DOHH2 (cell line): Measurements from ENCODE around the gene CLEC7A.

Source experiments
- H3F3A ChIP-seq: fragments of 200-600 bp; sonication (generic), shearing (Covaris generic); 2 replicates; pipeline ENCODE4 v1.6.0; 2016; ENCODE audit warnings: antibody characterized with exemption, mild to moderate bottlenecking; ENCODE audit not compliant: control insufficient read depth, insufficient read depth
- H3K27ac ChIP-seq: fragments of 200-600 bp; sonication (generic); 2 replicates; pipeline ENCODE4 v1.5.1; 2014; ENCODE audit warnings: low read depth, mild to moderate bottlenecking, low read length, moderate library complexity
- H3K27me3 ChIP-seq: fragments of 200-600 bp; sonication (generic); 2 replicates; pipeline ENCODE4 v1.6.1; 2014; ENCODE audit warnings: mild to moderate bottlenecking, low read length, mixed read lengths; ENCODE audit not compliant: control insufficient read depth
- H3K36me3 ChIP-seq: fragments of 200-600 bp; sonication (generic); 2 replicates; pipeline ENCODE4 v1.6.1; 2014; ENCODE audit warnings: mild to moderate bottlenecking, low read length, moderate library complexity, mixed read lengths; ENCODE audit not compliant: control insufficient read depth
- H3K4me1 ChIP-seq: fragments of 200-600 bp; sonication (generic); 2 replicates; pipeline ENCODE4 v1.6.1; 2014; ENCODE audit warnings: mild to moderate bottlenecking, low read length, mixed read lengths; ENCODE audit not compliant: control insufficient read depth
- H3K4me2 ChIP-seq: fragments of 200-600 bp; sonication (generic); 2 replicates; pipeline ENCODE4 v1.6.0; 2014; ENCODE audit warnings: mild to moderate bottlenecking, low read length, moderate library complexity
- H3K4me3 ChIP-seq: fragments of 200-600 bp; sonication (generic); 2 replicates; pipeline ENCODE4 v1.5.1; 2014; ENCODE audit warnings: mild to moderate bottlenecking, low read length, mixed read lengths
- H3K79me2 ChIP-seq: fragments of 200-600 bp; sonication (generic); 2 replicates; pipeline ENCODE4 v1.6.1; 2014; ENCODE audit warnings: mild to moderate bottlenecking, low read length, mixed read lengths; ENCODE audit not compliant: control insufficient read depth
- H3K9me2 ChIP-seq: fragments of 200-600 bp; sonication (generic); replicated peaks from 2 replicates; pipeline ENCODE4 v1.6.1; 2014; ENCODE audit warnings: mild to moderate bottlenecking, low read length, mixed read lengths; ENCODE audit not compliant: control insufficient read depth
- H3K9me3 ChIP-seq: fragments of 200-600 bp; sonication (generic); 2 replicates; pipeline ENCODE4 v1.6.1; 2014; ENCODE audit warnings: antibody characterized with exemption, low read length, mixed read lengths; ENCODE audit not compliant: control insufficient read depth, insufficient read depth
- H4K20me1 ChIP-seq: fragments of 200-600 bp; sonication (generic); 2 replicates; pipeline ENCODE4 v1.6.0; 2014; ENCODE audit warnings: low read depth, mild to moderate bottlenecking, antibody characterized with exemption, low read length, moderate library complexity; ENCODE audit not compliant: control insufficient read depth, insufficient read depth
- EZH2phosphoT487 ChIP-seq: fragments of 200-600 bp; sonication (generic); IDR thresholded peaks from 2 replicates; pipeline ENCODE4 v1.6.1; 2017; ENCODE audit warnings: borderline replicate concordance, mild to moderate bottlenecking, antibody characterized with exemption, low read length, moderate library complexity, mixed read lengths
- TF ChIP-seq, protein P1 (sequence below): fragments of 200-600 bp; sonication (generic); IDR thresholded peaks from one replicate; pipeline ENCODE4 v1.5.1; 2014; ENCODE audit warnings: antibody characterized with exemption, mild to moderate bottlenecking, low read depth, low read length; ENCODE audit not compliant: poor library complexity, severe bottlenecking

The CLEC7A gene

DNA sequence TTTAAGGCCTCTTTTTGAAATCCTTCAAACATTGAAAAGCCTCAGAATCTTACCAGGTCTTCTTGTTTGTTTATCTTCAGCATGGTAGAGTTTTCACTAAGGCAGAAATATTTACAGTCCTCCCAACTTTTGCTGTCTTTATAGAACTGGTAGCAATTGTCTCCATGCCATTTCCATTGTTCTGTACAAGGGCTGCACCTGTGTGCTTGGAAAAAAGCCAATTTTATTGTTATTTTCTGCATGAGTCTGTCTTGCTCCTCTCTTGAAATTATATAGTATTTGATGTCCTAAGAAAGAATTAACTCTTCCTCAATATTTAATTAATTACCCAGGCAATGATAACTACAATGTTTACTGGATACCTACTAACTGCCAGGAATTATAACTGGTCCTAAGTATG, 54.5 kb downstream of the CLEC7A start:
- Histone ChIP-seq H4K20me1 (no peaks in the 10 kb centered on the region), H3K4me2 (no peak overlapping the region), H3K9me2 (no peaks in the 10 kb centered on the region), H3K4me3 (no peak overlapping the region), H3K36me3 (no peaks in the 10 kb centered on the region), H3K9me3 (no peaks in the 10 kb centered on the region), H3K79me2 (no peaks in the 10 kb centered on the region), H3K27me3 (peaks cover 7% of the 10 kb centered on the region; the same call in 1 of the 2 replicates), H3F3A (no peaks in the 10 kb centered on the region), H3K27ac (no peak overlapping the region), H3K4me1 (peaks cover 2% of the 10 kb centered on the region; the same call in 1 of the 2 replicates)
- TF ChIP-seq, protein P1, sequence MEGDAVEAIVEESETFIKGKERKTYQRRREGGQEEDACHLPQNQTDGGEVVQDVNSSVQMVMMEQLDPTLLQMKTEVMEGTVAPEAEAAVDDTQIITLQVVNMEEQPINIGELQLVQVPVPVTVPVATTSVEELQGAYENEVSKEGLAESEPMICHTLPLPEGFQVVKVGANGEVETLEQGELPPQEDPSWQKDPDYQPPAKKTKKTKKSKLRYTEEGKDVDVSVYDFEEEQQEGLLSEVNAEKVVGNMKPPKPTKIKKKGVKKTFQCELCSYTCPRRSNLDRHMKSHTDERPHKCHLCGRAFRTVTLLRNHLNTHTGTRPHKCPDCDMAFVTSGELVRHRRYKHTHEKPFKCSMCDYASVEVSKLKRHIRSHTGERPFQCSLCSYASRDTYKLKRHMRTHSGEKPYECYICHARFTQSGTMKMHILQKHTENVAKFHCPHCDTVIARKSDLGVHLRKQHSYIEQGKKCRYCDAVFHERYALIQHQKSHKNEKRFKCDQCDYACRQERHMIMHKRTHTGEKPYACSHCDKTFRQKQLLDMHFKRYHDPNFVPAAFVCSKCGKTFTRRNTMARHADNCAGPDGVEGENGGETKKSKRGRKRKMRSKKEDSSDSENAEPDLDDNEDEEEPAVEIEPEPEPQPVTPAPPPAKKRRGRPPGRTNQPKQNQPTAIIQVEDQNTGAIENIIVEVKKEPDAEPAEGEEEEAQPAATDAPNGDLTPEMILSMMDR, result no peak
- no peak for TF ChIP-seq EZH2phosphoT487

- Histone ChIP-seq H3F3A (no peaks in the 10 kb centered on the region), H3K36me3 (no peaks in the 10 kb centered on the region), H3K4me2 (no peak overlapping the region), H3K4me1 (peaks cover 4% of the 10 kb centered on the region; the same call in 1 of the 2 replicates), H4K20me1 (no peaks in the 10 kb centered on the region), H3K4me3 (no peak overlapping the region), H3K9me2 (no peaks in the 10 kb centered on the region), H3K9me3 (no peaks in the 10 kb centered on the region), H3K27me3 (peaks cover 13% of the 10 kb centered on the region), H3K27ac (no peak overlapping the region), H3K79me2 (no peaks in the 10 kb centered on the region)
- TF ChIP-seq, protein P1, result no peak
- TF ChIP-seq EZH2phosphoT487, result no peak
These were observed 56.7 kb downstream of the CLEC7A start for GRCh38 chr12:10073261-10073660.

DNA sequence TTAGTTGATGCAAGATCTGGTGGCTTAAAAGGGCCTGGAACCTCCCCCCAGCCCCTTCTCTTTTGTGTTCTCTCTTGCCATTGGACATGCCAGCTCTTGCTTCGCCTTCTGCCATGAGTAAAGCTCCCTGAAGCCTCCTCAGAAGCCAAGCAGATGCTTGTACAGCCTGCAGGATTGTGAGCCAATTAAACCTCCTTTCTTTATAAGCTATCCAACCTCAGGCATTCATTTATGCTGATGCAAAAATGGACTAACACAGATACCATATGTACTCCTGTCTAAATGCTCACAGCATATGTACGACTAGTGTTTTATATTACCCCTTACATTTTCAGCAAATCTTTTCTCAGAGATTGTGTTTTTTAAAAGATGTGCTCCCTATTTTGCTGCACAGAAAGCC, 57.9 kb downstream of the CLEC7A start:
- Histone ChIP-seq H3K27ac (no peak overlapping the region), H3K27me3 (peaks cover 13% of the 10 kb centered on the region), H3K9me3 (no peaks in the 10 kb centered on the region), H3F3A (no peaks in the 10 kb centered on the region), H3K4me1 (peaks cover 4% of the 10 kb centered on the region; the same call in 1 of the 2 replicates), H3K4me2 (no peak overlapping the region), H3K36me3 (no peaks in the 10 kb centered on the region), H3K79me2 (no peaks in the 10 kb centered on the region), H4K20me1 (no peaks in the 10 kb centered on the region), H3K9me2 (no peaks in the 10 kb centered on the region), H3K4me3 (no peak overlapping the region)
- no peak for TF ChIP-seq EZH2phosphoT487

GRCh38 chr12:10070380-10070779, 59.6 kb downstream of the CLEC7A start:
- Histone ChIP-seq H3K27me3 (peaks cover 13% of the 10 kb centered on the region), H3K36me3 (no peaks in the 10 kb centered on the region), H3K4me1 (peaks cover 4% of the 10 kb centered on the region; the same call in 1 of the 2 replicates), H3K9me3 (no peaks in the 10 kb centered on the region), H3K4me3 (no peak overlapping the region), H3K79me2 (no peaks in the 10 kb centered on the region), H4K20me1 (no peaks in the 10 kb centered on the region), H3K9me2 (no peaks in the 10 kb centered on the region), H3F3A (no peaks in the 10 kb centered on the region), H3K27ac (no peak overlapping the region), H3K4me2 (no peak overlapping the region)
- no peak for TF ChIP-seq EZH2phosphoT487
- TF ChIP-seq, protein P1, result no peak
